ENCODE results near the gene BMPER. TPM values are rescaled to one million over a fixed set of nuclear protein-coding genes. Genes with fewer than 3 reads are reported as not detected.

Gene BMPER
- total and polyA plus RNA-seq, 2 of the 8 experiments (the other 6 are each of a cell fraction or from before 2014, with no cell fraction given) = 0.33 to 0.69 TPM

DNA sequence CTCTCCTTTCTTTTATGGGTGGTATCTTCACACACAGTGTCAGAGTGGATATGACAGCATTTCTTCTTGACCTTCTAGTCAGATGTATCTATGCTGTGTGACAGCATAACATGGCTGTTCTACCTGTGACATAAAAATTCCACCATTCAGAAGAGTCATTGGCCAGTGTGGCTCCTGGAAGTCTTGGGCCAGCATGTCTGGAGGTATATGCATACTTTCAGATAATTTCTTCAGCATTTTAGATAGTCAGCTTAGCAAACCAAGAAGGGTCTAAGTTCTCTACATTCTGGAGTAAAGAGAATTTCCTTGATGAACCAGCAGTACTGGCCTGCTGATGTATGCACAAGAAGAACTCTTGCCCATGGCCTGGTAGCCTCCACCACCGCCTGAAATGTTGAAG lies 179.3 kb downstream of the BMPER start:
- WGBS, 2 experiments (ENCODE audit: extremely low coverage in 1 of 2, insufficient coverage in 1 of 2, insufficient read length in 1 of 2, insufficient replicate concordance in 2 of 2, low coverage in 1 of 2, low lambda C conversion rate in 2 of 2, missing lambda C conversion rate in 1 of 2) = 88% methylated on average over 1 of the region's 1 CpG; no CpG with 5 or more reads in 1 of the 2 experiments
- no peaks in the 10 kb centered on the region for H3K9me3 ChIP-seq (ENCODE audit: insufficient read depth in 2 of 2, low read depth in 1 of 2, low read length in 1 of 2)
- DNase-seq (ENCODE audit: low read depth in 1 of 2, low spot score in 2 of 2) = no peak
- no peak overlapping the region for H4K5ac ChIP-seq (ENCODE audit: insufficient read length, low read depth, low read length)
- H3K14ac ChIP-seq (ENCODE audit: insufficient read length) = no peak overlapping the region
- H4K20me1 ChIP-seq (replicated peaks in 1 of 2; ENCODE audit: control insufficient read depth in 1 of 2, insufficient read depth in 2 of 2, low read length in 2 of 2) = no peaks in the 10 kb centered on the region
- H2BK12ac ChIP-seq (ENCODE audit: low read depth, low read length) = no peak overlapping the region
- no peak overlapping the region for H3K27ac ChIP-seq (ENCODE audit: low read depth, low read length)
- H3K4ac ChIP-seq (replicated peaks; ENCODE audit: insufficient read length, low read depth, low read length) = no peak overlapping the region
- H3K79me1 ChIP-seq (ENCODE audit: low read depth, low read length) = no peaks in the 10 kb centered on the region
- H2AK5ac ChIP-seq (ENCODE audit: low read depth, low read length) = no peak overlapping the region
- no peak overlapping the region for H3K56ac ChIP-seq (replicated peaks; ENCODE audit: insufficient read length, low read depth, low read length)
- no peak overlapping the region for H3K18ac ChIP-seq (ENCODE audit: extremely low read depth, low read length)
- H2BK120ac ChIP-seq (replicated peaks; ENCODE audit: low read depth, low read length) = no peak overlapping the region
- no peak overlapping the region for H3K23ac ChIP-seq (ENCODE audit: insufficient read length)
- no peaks in the 10 kb centered on the region for H3K23me2 ChIP-seq (ENCODE audit: low read depth, low read length)
- FAIRE-seq = no peak
- H3K27me3 ChIP-seq (replicated peaks in 1 of 4; ENCODE audit: control insufficient read depth in 3 of 4, extremely low read depth in 1 of 4, insufficient read depth in 3 of 4, low read length in 3 of 4) = no peaks in the 10 kb centered on the region
- H2BK5ac ChIP-seq (ENCODE audit: low read depth, low read length) = no peak overlapping the region
- no peak for TF ChIP-seq EP300 (IDR thresholded peaks at IDR 0.05; ENCODE audit: borderline replicate concordance in 1 of 2, low read depth in 2 of 2, low read length in 2 of 2)
- no peaks in the 10 kb centered on the region for H3K79me2 ChIP-seq (ENCODE audit: control insufficient read depth in 1 of 2, insufficient read depth in 2 of 2, low read length in 2 of 2)
- ChIA-PET POLR2A (ENCODE audit: partially characterized antibody) (no interaction called here), CTCF (ENCODE audit: partially characterized antibody) (interaction anchor here (1.3 to 4.3 kb wide), 4 partner anchors 15 to 152 kb away, joined by 3 to 111 read pairs (median 4); no protein-coding TSS in a partner anchor)
- H3K4me2 ChIP-seq (ENCODE audit: insufficient read depth in 1 of 2, low read depth in 2 of 2, low read length in 2 of 2) = no peak overlapping the region
- no peaks in the 10 kb centered on the region for H3K4me1 ChIP-seq (replicated peaks in 1 of 4; ENCODE audit: control insufficient read depth in 3 of 4, insufficient read depth in 4 of 4, low read length in 3 of 4)
- H4K8ac ChIP-seq (ENCODE audit: extremely low read depth, insufficient read depth, low read length) = no peak overlapping the region
- H3K36me3 ChIP-seq (ENCODE audit: control insufficient read depth in 2 of 4, insufficient read depth in 4 of 4, low read length in 3 of 4) = no peaks in the 10 kb centered on the region
- no peak overlapping the region for H3K9ac ChIP-seq (replicated peaks in 1 of 4; ENCODE audit: extremely low read depth in 1 of 4, low read depth in 3 of 4, low read length in 3 of 4)
- no peak overlapping the region for H2BK15ac ChIP-seq (ENCODE audit: low read length)
- H2BK20ac ChIP-seq (ENCODE audit: low read length) = no peak overlapping the region
- no peak overlapping the region for H3K4me3 ChIP-seq (ENCODE audit: extremely low read depth in 1 of 4, insufficient read depth in 2 of 4, low read depth in 3 of 4, low read length in 4 of 4)
- H4K91ac ChIP-seq (replicated peaks; ENCODE audit: insufficient read length, low read length) = no peak overlapping the region
- no peak overlapping the region for H2AFZ ChIP-seq (ENCODE audit: low read length)

All from H1 (cell line).